Epithelial cell of esophagus (primary cell): Measurements from ENCODE around the gene STK25.

Experiments
- DNase-seq: peaks from one replicate; pipeline ENCODE4 v3.0.0; 2010; ENCODE audit warnings: low read depth
- H3K4me3 ChIP-seq: 2 replicates; pipeline ENCODE4 v1.5.1; 2011; ENCODE audit warnings: mild to moderate bottlenecking, low read length, control low read depth
- TF ChIP-seq, protein P1 (sequence below): IDR thresholded peaks from 2 replicates; pipeline ENCODE4 v1.5.1; 2011; ENCODE audit warnings: low read depth, mild to moderate bottlenecking, low read length, control low read depth, inconsistent platforms; ENCODE audit not compliant: insufficient read depth; ENCODE audit errors: missing control alignments

Gene STK25

DNA sequence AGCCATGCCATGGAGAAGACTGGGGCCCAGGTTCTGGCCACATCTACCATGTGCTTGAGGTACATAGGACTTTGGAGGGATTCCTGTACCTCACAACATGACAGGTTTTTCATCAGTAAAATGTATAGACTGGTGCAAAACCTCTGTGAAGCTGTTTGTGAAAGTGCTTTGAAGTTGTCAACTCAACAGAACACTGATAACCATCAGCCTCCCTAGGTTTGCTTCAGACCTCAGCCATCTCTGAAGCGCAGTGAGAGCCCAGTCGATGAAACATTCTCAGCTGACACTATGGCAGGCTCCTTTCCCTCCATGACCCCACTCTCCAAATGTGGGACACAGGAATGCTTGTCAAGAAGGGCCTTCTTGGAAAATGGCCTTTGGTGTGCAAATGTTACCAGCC, 38.6 kb downstream of the STK25 start:
- TF ChIP-seq, protein P1, sequence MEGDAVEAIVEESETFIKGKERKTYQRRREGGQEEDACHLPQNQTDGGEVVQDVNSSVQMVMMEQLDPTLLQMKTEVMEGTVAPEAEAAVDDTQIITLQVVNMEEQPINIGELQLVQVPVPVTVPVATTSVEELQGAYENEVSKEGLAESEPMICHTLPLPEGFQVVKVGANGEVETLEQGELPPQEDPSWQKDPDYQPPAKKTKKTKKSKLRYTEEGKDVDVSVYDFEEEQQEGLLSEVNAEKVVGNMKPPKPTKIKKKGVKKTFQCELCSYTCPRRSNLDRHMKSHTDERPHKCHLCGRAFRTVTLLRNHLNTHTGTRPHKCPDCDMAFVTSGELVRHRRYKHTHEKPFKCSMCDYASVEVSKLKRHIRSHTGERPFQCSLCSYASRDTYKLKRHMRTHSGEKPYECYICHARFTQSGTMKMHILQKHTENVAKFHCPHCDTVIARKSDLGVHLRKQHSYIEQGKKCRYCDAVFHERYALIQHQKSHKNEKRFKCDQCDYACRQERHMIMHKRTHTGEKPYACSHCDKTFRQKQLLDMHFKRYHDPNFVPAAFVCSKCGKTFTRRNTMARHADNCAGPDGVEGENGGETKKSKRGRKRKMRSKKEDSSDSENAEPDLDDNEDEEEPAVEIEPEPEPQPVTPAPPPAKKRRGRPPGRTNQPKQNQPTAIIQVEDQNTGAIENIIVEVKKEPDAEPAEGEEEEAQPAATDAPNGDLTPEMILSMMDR, result no peak
- no peak overlapping the region for H3K4me3 ChIP-seq

DNA sequence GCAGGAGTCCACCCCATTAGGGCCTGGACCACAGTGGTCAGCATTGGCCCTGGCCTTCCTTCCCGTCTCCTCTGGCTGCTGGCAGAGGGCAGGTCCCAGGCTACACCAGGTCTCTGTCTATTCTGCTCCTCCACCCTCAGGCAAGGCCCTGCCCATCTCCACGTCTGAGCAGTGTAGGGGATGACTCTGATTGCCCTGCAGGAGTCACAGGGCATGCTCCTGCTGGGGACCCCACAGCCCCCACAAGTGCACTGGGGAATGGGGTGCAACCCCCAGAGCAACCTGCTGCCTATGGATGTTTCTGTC, 40.0 kb downstream of the STK25 start:
- H3K4me3 ChIP-seq, result no peak overlapping the region
- TF ChIP-seq, protein P1, result no peak
- no peak for DNase-seq

More for the DNA sequence above, 38.6 kb downstream of the STK25 start:
- no peak for DNase-seq

DNA sequence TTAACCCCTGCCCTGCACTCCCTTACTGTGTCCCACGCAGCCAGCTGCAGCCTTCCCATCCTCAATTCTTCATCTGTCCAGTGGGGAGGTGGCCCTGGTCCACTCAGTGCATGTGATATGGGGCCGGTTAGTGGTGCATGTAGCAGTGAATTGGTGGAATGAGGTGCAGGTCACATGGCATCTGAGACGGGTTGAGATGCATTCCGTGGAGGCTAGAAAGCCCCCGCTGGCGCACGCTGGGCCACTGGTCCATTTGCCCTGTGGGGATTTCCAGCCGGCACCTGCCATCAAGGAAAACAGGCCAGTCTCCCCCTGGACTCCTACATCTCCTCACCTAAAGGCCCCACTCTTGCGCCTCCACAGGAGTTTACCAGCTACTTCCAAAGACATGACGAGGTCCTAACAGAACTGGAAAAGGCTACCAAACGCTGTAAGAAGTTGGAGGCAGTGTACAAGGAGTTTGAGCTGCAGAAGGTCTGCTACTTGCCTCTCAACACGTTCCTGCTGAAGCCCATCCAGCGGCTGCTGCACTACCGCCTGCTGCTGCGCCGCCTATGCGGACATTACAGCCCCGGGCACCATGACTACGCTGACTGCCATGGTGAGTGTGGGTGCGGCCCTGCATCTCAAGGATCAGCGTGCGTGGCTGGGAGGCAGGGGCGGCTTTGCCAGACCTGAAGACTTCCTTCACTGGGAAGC, 40.5 kb downstream of the STK25 start:
- no peak for DNase-seq
- TF ChIP-seq, protein P1, result no peak
- no peak overlapping the region for H3K4me3 ChIP-seq

DNA sequence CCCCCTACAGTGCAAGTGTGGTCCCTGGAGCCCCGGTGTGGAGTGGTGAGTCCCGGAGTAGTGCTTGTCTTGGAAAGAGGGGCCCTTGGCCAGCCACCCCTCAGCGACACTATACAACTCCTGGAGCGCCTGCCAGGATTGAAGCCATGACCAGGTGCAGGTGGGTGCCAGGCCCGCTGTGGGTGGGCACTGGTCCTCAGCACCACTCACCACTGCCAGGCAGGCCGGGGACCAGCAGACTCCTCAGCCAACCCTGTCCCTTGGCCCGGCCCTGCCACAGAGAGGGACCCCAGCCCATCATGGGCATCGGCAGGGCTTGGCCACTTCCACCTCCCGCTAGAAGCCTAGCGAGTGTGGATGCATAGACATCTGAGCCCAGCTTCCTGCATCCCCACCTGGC, 42.2 kb downstream of the STK25 start:
- no peak overlapping the region for H3K4me3 ChIP-seq
- DNase-seq, result no peak
- TF ChIP-seq, protein P1, result no peak

DNA sequence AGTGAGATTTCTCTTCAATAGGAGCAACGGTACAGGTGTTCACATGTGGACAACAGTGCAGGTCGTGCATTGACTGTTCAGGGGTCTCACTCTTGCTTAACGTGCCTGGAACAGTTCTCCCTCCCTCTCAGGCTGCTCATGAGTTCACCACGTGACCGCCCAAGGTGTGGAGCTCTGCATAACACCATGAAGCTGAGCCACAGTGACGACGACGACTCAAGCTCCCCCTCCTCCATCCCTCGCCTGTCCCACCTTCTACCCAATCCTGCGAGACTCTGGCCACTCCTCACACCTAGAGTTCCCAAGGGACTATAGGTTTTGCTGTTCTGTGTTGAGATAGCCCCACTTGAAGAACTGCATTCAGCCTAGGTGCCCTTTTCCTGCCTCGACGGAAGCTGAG, 42.8 kb downstream of the STK25 start:
- no peak overlapping the region for H3K4me3 ChIP-seq
- TF ChIP-seq, protein P1, result no peak
- no peak for DNase-seq

DNA sequence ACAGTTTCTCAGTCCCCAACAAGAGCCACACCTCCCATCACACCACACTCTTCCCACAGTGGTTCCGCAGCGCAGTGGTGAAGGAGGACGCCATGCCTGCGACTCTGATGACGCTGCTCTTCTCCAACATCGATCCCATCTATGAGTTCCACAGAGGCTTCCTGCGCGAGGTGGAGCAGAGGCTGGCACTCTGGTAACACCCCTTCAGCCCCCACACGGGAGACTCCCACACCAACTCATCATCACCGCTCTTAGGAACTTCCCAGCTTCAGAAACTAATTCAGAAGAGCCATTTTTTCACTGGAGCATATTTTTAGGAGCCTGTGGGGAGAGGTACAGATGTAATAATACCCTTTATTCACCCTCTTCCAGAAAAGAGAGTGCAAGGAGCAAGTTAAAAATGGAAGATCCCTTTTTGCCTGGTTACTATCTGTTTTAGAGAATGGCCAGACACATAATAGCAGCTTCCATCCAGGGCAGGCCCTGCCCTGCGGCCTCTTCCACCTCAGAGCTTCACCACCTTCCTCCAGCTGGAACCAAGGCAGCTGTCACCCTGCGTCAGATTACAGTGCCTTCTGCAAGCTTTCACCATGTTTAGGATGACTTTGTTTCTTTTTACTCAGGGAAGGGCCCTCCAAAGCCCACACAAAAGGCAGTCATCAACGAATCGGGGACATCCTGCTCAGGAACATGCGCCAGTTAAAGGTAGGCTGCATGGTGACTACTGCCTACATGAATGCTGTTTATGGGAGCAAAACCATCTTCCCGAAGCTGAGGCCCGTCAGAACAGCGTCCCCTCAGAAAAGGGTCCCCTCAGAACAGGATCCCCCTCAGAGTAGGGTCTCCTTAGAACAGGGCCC, 44.9 kb downstream of the STK25 start:
- no peak overlapping the region for H3K4me3 ChIP-seq
- DNase-seq, result no peak
- TF ChIP-seq, protein P1, result no peak
